B cell (primary cell): ENCODE data around the gene TMPRSS15. TPM values are rescaled to one million over a fixed set of nuclear protein-coding genes. Genes with fewer than 3 reads are reported as not detected.

Source experiments
- ATAC-seq: fragments of 200-7000 bp; cut with Tn5 transposase; one replicate; pipeline ENCODE4 v1.10.0; 2021; ENCODE audit warnings: low read depth, mild to moderate bottlenecking, moderate number of reproducible peaks, moderate library complexity
- CTCF ChIA-PET: fragments of 350-600 bp; sonication (Branson Sonifier 250); formaldehyde crosslinking; loops from one replicate; lab custom pipeline; 2021; ENCODE audit warnings: antibody characterized with exemption, inconsistent platforms; lab: Charles Lee
- POLR2A ChIA-PET: fragments of 350-600 bp; sonication (Branson Sonifier 250); formaldehyde crosslinking; loops from one replicate; lab custom pipeline; 2021; ENCODE audit warnings: antibody characterized with exemption; lab: Charles Lee
- DNase-seq: peaks from one replicate; pipeline ENCODE4 v3.0.0; 2013
- H2AFZ ChIP-seq: 2 replicates; pipeline ENCODE4 v1.6.1; 2012; ENCODE audit warnings: mild to moderate bottlenecking, low read depth, low read length; ENCODE audit not compliant: insufficient read depth, poor library complexity, severe bottlenecking
- H3K27ac ChIP-seq, 2 donors: 1 replicate in 1 of 2; 2 replicates in 1 of 2; pipeline ENCODE4 v1.5.1; 2012 to 2013; ENCODE audit warnings: low read length in 2 of 2, mild to moderate bottlenecking in 2 of 2, moderate library complexity in 1 of 2
- H3K27me3 ChIP-seq, 4 experiments: fragments of 200-600 bp in 1 of 4; sonication (generic) in 1 of 4; replicated peaks in 1 of 4; 1 replicate in 2 of 4; 2 replicates in 2 of 4; pipeline versions ENCODE4 v1.6.1 to v1.7.0; 2013 to 2016; ENCODE audit warnings: low read length in 3 of 4, mild to moderate bottlenecking in 2 of 4, mixed read lengths in 1 of 4, moderate library complexity in 1 of 4; ENCODE audit not compliant: insufficient read depth in 4 of 4, control insufficient read depth in 3 of 4; ENCODE audit errors: control extremely low read depth in 1 of 4
- H3K36me3 ChIP-seq, 2 experiments: replicated peaks in 1 of 2; 1 replicate in 1 of 2; 2 replicates in 1 of 2; pipeline versions ENCODE4 v1.6.1 to v1.7.1; 2013; ENCODE audit warnings: low read length in 1 of 2; ENCODE audit not compliant: insufficient read depth in 2 of 2, control insufficient read depth in 1 of 2; ENCODE audit errors: control extremely low read depth in 1 of 2, extremely low read depth in 1 of 2
- H3K4me1 ChIP-seq, 2 donors: fragments of 200-600 bp in 1 of 2; sonication (generic) in 1 of 2; 1 replicate in 1 of 2; 2 replicates in 1 of 2; pipeline versions ENCODE4 v1.5.1 to v1.6.1; 2013 to 2017; ENCODE audit warnings: low read length in 2 of 2; ENCODE audit not compliant: control insufficient read depth in 2 of 2, insufficient read depth in 2 of 2
- H3K4me2 ChIP-seq: replicated peaks from 2 replicates; pipeline ENCODE3; 2012; ENCODE audit warnings: mild to moderate bottlenecking, low read depth, low read length; ENCODE audit not compliant: poor library complexity, severe bottlenecking
- H3K4me3 ChIP-seq, 5 experiments: fragments of 200-600 bp in 1 of 5; sonication (generic) in 1 of 5; 1 replicate in 3 of 5; 2 replicates in 2 of 5; pipeline versions ENCODE4 v1.5.1 to v1.7.0; 2011 to 2016; ENCODE audit warnings: low read length in 4 of 5, mild to moderate bottlenecking in 4 of 5, low read depth in 2 of 5, control low read depth in 1 of 5, moderate library complexity in 1 of 5; ENCODE audit not compliant: insufficient read depth in 1 of 5; ENCODE audit errors: control extremely low read depth in 1 of 5, extremely low read depth in 1 of 5
- H3K79me2 ChIP-seq: fragments of 200-600 bp; sonication (generic); one replicate; pipeline ENCODE4 v1.6.0; 2016; ENCODE audit warnings: low read length; ENCODE audit not compliant: control insufficient read depth, insufficient read depth
- H3K9ac ChIP-seq: fragments of 200-600 bp; sonication (generic); 2 replicates; pipeline ENCODE4 v1.6.1; 2017; ENCODE audit warnings: mild to moderate bottlenecking, low read length, moderate library complexity
- H3K9me3 ChIP-seq, 3 donors: one replicate each; pipeline versions ENCODE4 v1.6.1 to v1.7.1; 2013; ENCODE audit warnings: low read length in 2 of 3; ENCODE audit not compliant: control insufficient read depth in 2 of 3, insufficient read depth in 1 of 3; ENCODE audit errors: control extremely low read depth in 1 of 3
- H4K20me1 ChIP-seq: 2 replicates; pipeline ENCODE4 v1.6.0; 2012; ENCODE audit warnings: mild to moderate bottlenecking, low read length; ENCODE audit not compliant: insufficient read depth, control insufficient read depth, poor library complexity, severe bottlenecking
- H3K27ac Mint-ChIP-seq: one replicate; pipeline ENCODE4 v1.8.0; 2021; ENCODE audit warnings: mixed read lengths
- H3K27me3 Mint-ChIP-seq: one replicate; pipeline ENCODE4 v1.8.0; 2021; ENCODE audit warnings: mixed read lengths
- H3K4me1 Mint-ChIP-seq: one replicate; pipeline ENCODE4 v1.8.0; 2021; ENCODE audit warnings: mixed read lengths
- H3K4me3 Mint-ChIP-seq: one replicate; pipeline ENCODE4 v1.8.0; 2021; ENCODE audit warnings: mixed read lengths
- H3K9me3 Mint-ChIP-seq: one replicate; pipeline ENCODE4 v1.8.0; 2022; ENCODE audit warnings: mixed read lengths; ENCODE audit not compliant: insufficient read depth
- CTCF ChIP-seq: fragments of 200-600 bp; IDR thresholded peaks from one replicate; pipeline ENCODE4 v1.8.0; 2022; ENCODE audit warnings: antibody characterized with exemption, mild to moderate bottlenecking
- EZH2 ChIP-seq: IDR thresholded peaks from 2 replicates; pipeline ENCODE4 v1.6.1; 2012; ENCODE audit warnings: borderline replicate concordance, low read depth, mild to moderate bottlenecking, moderate library complexity, low read length; ENCODE audit not compliant: insufficient read depth, poor library complexity, severe bottlenecking
- WGBS: methylation state at CpG from one replicate; pipeline ENCODE4 v1.1.5; 2013; ENCODE audit warnings: missing lambda C conversion rate; ENCODE audit not compliant: insufficient coverage; 5-methylcytosine and 5-hydroxymethylcytosine counted together
- intact Hi-C: fragments of 100-400 bp; cut with micrococcal nuclease; formaldehyde crosslinking; loops from one replicate; pipeline ENCODE4 v1.10.0; 2022
- polyA plus RNA-seq: library from polyadenylated mRNA; depleted of rRNA; stranded (reverse); fragments of >200 nt; gene quantifications from 2 replicates; pipeline ENCODE4 v1.2.3, GENCODE V29; 2012
- total RNA-seq, 2 donors: library from RNA; stranded (reverse); fragments of 120-200 nt in 1 of 2; gene quantifications; 1 replicate in 1 of 2; 2 replicates in 1 of 2; pipeline versions ENCODE4 v1.2.3 to v1.2.4, GENCODE V29; 2013 to 2022

Gene TMPRSS15
- total and polyA plus RNA-seq, 2 donors (not counting 1 experiment from before 2014, with no cell fraction given): 0.04 TPM; not detected in 1

- no peak overlapping the region for H3K27ac Mint-ChIP-seq
- no peak overlapping the region for H3K9ac ChIP-seq
- no peak overlapping the region for H3K4me2 ChIP-seq
- intact Hi-C loops: no loop called here
- H2AFZ ChIP-seq: no peak overlapping the region
- no peak for TF ChIP-seq EZH2
- no peak for TF ChIP-seq CTCF
- no peaks in the 10 kb centered on the region for H3K27me3 Mint-ChIP-seq
- ATAC-seq: no peak
- H3K9me3 ChIP-seq: no peaks in the 10 kb centered on the region
- ChIA-PET POLR2A (no interaction called here), CTCF (no interaction called here)
- no peaks in the 10 kb centered on the region for H3K79me2 ChIP-seq
- DNase-seq: no peak
- H4K20me1 ChIP-seq: no peaks in the 10 kb centered on the region
- H3K27ac ChIP-seq: no peak overlapping the region
- H3K4me1 Mint-ChIP-seq: no peaks in the 10 kb centered on the region
- no peak overlapping the region for H3K4me3 Mint-ChIP-seq
- no peaks in the 10 kb centered on the region for H3K4me1 ChIP-seq
- no CpG with 5 or more reads among the region's 5 CpGs for WGBS
- H3K36me3 ChIP-seq: no peaks in the 10 kb centered on the region
- H3K27me3 ChIP-seq: no peaks in the 10 kb centered on the region
- H3K4me3 ChIP-seq: no peak overlapping the region
- H3K9me3 Mint-ChIP-seq: no peaks in the 10 kb centered on the region
Measured at GRCh38 chr21:18411565-18411964, 8.0 kb upstream of the TMPRSS15 start.

GRCh38 chr21:18409579-18409978 lies 6.0 kb upstream of the TMPRSS15 start:
- CTCF ChIA-PET: interaction anchor here (0.6 kb wide), 1 partner anchor 91 kb away, joined by 3 read pairs; no protein-coding TSS in a partner anchor
- Histone ChIP-seq H3K27me3 (no peaks in the 10 kb centered on the region), H3K9ac (no peak overlapping the region), H4K20me1 (no peaks in the 10 kb centered on the region), H3K36me3 (no peaks in the 10 kb centered on the region), H3K4me3 (no peak overlapping the region), H3K4me1 (no peaks in the 10 kb centered on the region), H3K79me2 (no peaks in the 10 kb centered on the region), H3K9me3 (no peaks in the 10 kb centered on the region), H3K27ac (no peak overlapping the region), H2AFZ (no peak overlapping the region), H3K4me2 (no peak overlapping the region)
- intact Hi-C loops: no loop called here
- no CpG with 5 or more reads among the region's 1 CpG for WGBS
- ATAC-seq: no peak
- Mint-ChIP-seq H3K9me3 (no peaks in the 10 kb centered on the region), H3K4me1 (no peaks in the 10 kb centered on the region), H3K27ac (no peak overlapping the region), H3K27me3 (no peaks in the 10 kb centered on the region), H3K4me3 (no peak overlapping the region)
- TF ChIP-seq CTCF (no peak), EZH2 (no peak)
- POLR2A ChIA-PET: no interaction called here
- DNase-seq: no peak
